SK-N-SH (cell line): ENCODE measurements around the gene PLEKHM2. TPM values are rescaled to one million over a fixed set of nuclear protein-coding genes. Genes with fewer than 3 reads are reported as not detected.

Experiments
- CTCF ChIA-PET: fragments of 300-600, 350-600 bp; formaldehyde crosslinking; extraction: SDS; loops from one replicate; lab custom pipeline; 2021; lab: Yijun Ruan, JAX
- POLR2A ChIA-PET: fragments of 350-600 bp; sonication (Branson Sonifier 250); formaldehyde crosslinking; extraction: SDS; loops from one replicate; lab custom pipeline; 2020; ENCODE audit warnings: antibody characterized with exemption, inconsistent platforms; lab: Yijun Ruan, JAX
- DNase-seq: peaks from one replicate; pipeline ENCODE4 v3.0.0; 2012
- H2AFZ ChIP-seq: fragments of 200-600 bp; sonication (generic); 2 replicates; pipeline ENCODE4 v1.8.1; 2016; ENCODE audit warnings: antibody characterized with exemption, mild to moderate bottlenecking, low read depth
- H3F3A ChIP-seq: fragments of 200-600 bp; sonication (generic); replicated peaks from 2 replicates; pipeline ENCODE3; 2016; ENCODE audit warnings: antibody characterized with exemption, mild to moderate bottlenecking; ENCODE audit not compliant: insufficient read depth
- H3K27ac ChIP-seq, 2 experiments: fragments of 200-500 bp in 1 of 2; fragments of 200-600 bp in 1 of 2; sonication (Bioruptor generic) in 1 of 2; sonication (generic), shearing (Covaris generic) in 1 of 2; 2 replicates each; pipeline versions ENCODE4 v1.5.1 to v1.6.1; 2014 to 2016; ENCODE audit warnings: low read depth in 2 of 2, inconsistent platforms in 1 of 2, low read length in 1 of 2, mild to moderate bottlenecking in 1 of 2, mixed read lengths in 1 of 2
- H3K27me3 ChIP-seq: fragments of 200-600 bp; sonication (generic), shearing (Covaris generic); 2 replicates; pipeline ENCODE4 v1.6.1; 2016; ENCODE audit warnings: mixed run types; ENCODE audit not compliant: insufficient read depth
- H3K36me3 ChIP-seq, 2 experiments: fragments of 200-500 bp in 1 of 2; fragments of 200-600 bp in 1 of 2; sonication (Bioruptor generic) in 1 of 2; sonication (generic) in 1 of 2; replicated peaks in 1 of 2; 2 replicates each; pipeline versions ENCODE3 to v1.5.1; 2014 to 2016; ENCODE audit warnings: low read length in 1 of 2, mild to moderate bottlenecking in 1 of 2; ENCODE audit not compliant: insufficient read depth in 2 of 2, control insufficient read depth in 1 of 2
- H3K4me1 ChIP-seq, 2 experiments: fragments of 200-500 bp in 1 of 2; fragments of 200-600 bp in 1 of 2; sonication (Bioruptor generic) in 1 of 2; sonication (generic), shearing (Covaris generic) in 1 of 2; 2 replicates each; pipeline versions ENCODE4 v1.5.1 to v1.6.1; 2014 to 2016; ENCODE audit warnings: low read depth in 1 of 2, low read length in 1 of 2, mixed run types in 1 of 2; ENCODE audit not compliant: insufficient read depth in 2 of 2, control insufficient read depth in 1 of 2
- H3K4me2 ChIP-seq: fragments of 200-600 bp; sonication (generic), shearing (Covaris generic); 2 replicates; pipeline ENCODE4 v1.6.1; 2017; ENCODE audit warnings: mixed run types
- H3K4me3 ChIP-seq, 2 experiments: fragments of 200-500 bp in 1 of 2; fragments of 200-600 bp in 1 of 2; sonication (Bioruptor generic) in 1 of 2; sonication (generic), shearing (Covaris generic) in 1 of 2; 2 replicates each; pipeline versions ENCODE4 v1.5.1 to v1.8.1; 2014 to 2016; ENCODE audit warnings: low read depth in 2 of 2, inconsistent platforms in 1 of 2, low read length in 1 of 2, mild to moderate bottlenecking in 1 of 2, mixed read lengths in 1 of 2, moderate library complexity in 1 of 2
- H3K79me2 ChIP-seq: fragments of 200-600 bp; sonication (generic); 2 replicates; pipeline ENCODE4 v1.8.1; 2017; ENCODE audit warnings: mild to moderate bottlenecking; ENCODE audit not compliant: insufficient read depth
- H3K9ac ChIP-seq: fragments of 200-600 bp; sonication (generic); 2 replicates; pipeline ENCODE4 v1.6.1; 2017; ENCODE audit warnings: mixed run types
- H3K9me2 ChIP-seq: fragments of 200-600 bp; sonication (generic); 2 replicates; pipeline ENCODE4 v1.6.1; 2017; ENCODE audit warnings: mixed run types
- H3K9me3 ChIP-seq: fragments of 200-600 bp; sonication (generic); 2 replicates; pipeline ENCODE4 v1.6.1; 2017; ENCODE audit warnings: mixed run types, mild to moderate bottlenecking, moderate library complexity
- H4K20me1 ChIP-seq: fragments of 200-600 bp; sonication (generic); 2 replicates; pipeline ENCODE4 v1.6.1; 2017; ENCODE audit warnings: mild to moderate bottlenecking, mixed run types; ENCODE audit not compliant: insufficient read depth
- CHD2 ChIP-seq: fragments of 150-350 bp; IDR thresholded peaks from 2 replicates; pipeline ENCODE4 v1.6.1; 2018; ENCODE audit warnings: low read length; ENCODE audit not compliant: partially characterized antibody
- ELF1 ChIP-seq: IDR thresholded peaks from 2 replicates; pipeline ENCODE4 v1.4.0; 2012
- EP300 ChIP-seq, 2 experiments: IDR thresholded peaks; 2 replicates each; pipeline versions ENCODE4 v1.4.0 to v1.6.1; 2012; ENCODE audit warnings: borderline replicate concordance in 1 of 2, low read depth in 1 of 2, low read length in 1 of 2
- EZH2phosphoT487 ChIP-seq: fragments of 200-600 bp; sonication (generic); IDR thresholded peaks from 2 replicates; pipeline ENCODE4 v1.6.1; 2017; ENCODE audit warnings: low read depth, mixed run types, mild to moderate bottlenecking, antibody characterized with exemption, moderate library complexity, borderline replicate concordance
- FOSL2 ChIP-seq: IDR thresholded peaks from 2 replicates; pipeline ENCODE4 v1.4.0; 2012; ENCODE audit warnings: low read depth, mild to moderate bottlenecking, moderate library complexity, borderline replicate concordance
- FOXM1 ChIP-seq: IDR thresholded peaks from 2 replicates; pipeline ENCODE4 v1.4.0; 2012; ENCODE audit warnings: low read depth, mild to moderate bottlenecking
- GABPA ChIP-seq: IDR thresholded peaks from 2 replicates; pipeline ENCODE4 v1.4.0; 2012; ENCODE audit warnings: low read depth, mild to moderate bottlenecking
- GATA2 ChIP-seq: sonication (generic); formaldehyde crosslinking; IDR thresholded peaks from 2 replicates; pipeline ENCODE4 v1.5.0; 2020; ENCODE audit warnings: mild to moderate bottlenecking, missing genetic modification reagents
- MEF2A ChIP-seq: IDR thresholded peaks from 2 replicates; pipeline ENCODE4 v1.4.0; 2012; ENCODE audit warnings: low read depth, borderline replicate concordance
- NFIC ChIP-seq: IDR thresholded peaks from 2 replicates; pipeline ENCODE4 v1.4.0; 2012; ENCODE audit warnings: borderline replicate concordance
- RAD21 ChIP-seq: IDR thresholded peaks from 2 replicates; pipeline ENCODE4 v1.6.1; 2012; ENCODE audit warnings: mild to moderate bottlenecking, low read length
- RCOR1 ChIP-seq: fragments of 150-350 bp; IDR thresholded peaks from 2 replicates; pipeline ENCODE4 v1.6.1; 2017; ENCODE audit warnings: antibody characterized with exemption, low read length
- RFX5 ChIP-seq: IDR thresholded peaks from 2 replicates; pipeline ENCODE4 v1.6.1; 2012; ENCODE audit warnings: mild to moderate bottlenecking, improper control_type of control experiment, low read length
- RXRA ChIP-seq: IDR thresholded peaks from 2 replicates; pipeline ENCODE4 v1.4.0; 2012; ENCODE audit warnings: low read depth, mild to moderate bottlenecking, borderline replicate concordance
- SIN3A ChIP-seq: IDR thresholded peaks from 2 replicates; pipeline ENCODE4 v1.6.1; 2012; ENCODE audit warnings: low read depth, mild to moderate bottlenecking, low read length, moderate library complexity, borderline replicate concordance
- TAF1 ChIP-seq: IDR thresholded peaks from 2 replicates; pipeline ENCODE4 v1.6.1; 2012; ENCODE audit warnings: low read depth, mild to moderate bottlenecking, low read length, moderate library complexity, borderline replicate concordance
- TCF12 ChIP-seq: IDR thresholded peaks from 2 replicates; pipeline ENCODE4 v1.4.0; 2012
- WGBS: methylation state at CpG from one replicate; pipeline ENCODE4 v1.1.6; 2017; ENCODE audit warnings: low lambda C conversion rate; 5-methylcytosine and 5-hydroxymethylcytosine counted together
- polyA plus RNA-seq, 3 experiments: library from polyadenylated mRNA; depleted of rRNA; stranded (reverse); fragments of >200 nt; gene quantifications; 2 replicates each; pipeline ENCODE4 v1.2.3, GENCODE V29; 2012
- TF ChIP-seq, protein P1 (sequence below): IDR thresholded peaks from 2 replicates; pipeline ENCODE4 v1.4.0; 2012; ENCODE audit warnings: low read depth, borderline replicate concordance
- TF ChIP-seq, protein P2 (sequence below): fragments of 150-350 bp; IDR thresholded peaks from 2 replicates; pipeline ENCODE4 v1.6.1; 2017; ENCODE audit warnings: antibody characterized with exemption, low read length, low read depth, borderline replicate concordance
- TF ChIP-seq, protein P3 (sequence below): IDR thresholded peaks from 2 replicates; pipeline ENCODE4; 2012

The PLEKHM2 gene
- polyA plus RNA-seq, 1 of the 3 experiments (the other 2 are of a cell fraction) = 38.9 TPM

DNA sequence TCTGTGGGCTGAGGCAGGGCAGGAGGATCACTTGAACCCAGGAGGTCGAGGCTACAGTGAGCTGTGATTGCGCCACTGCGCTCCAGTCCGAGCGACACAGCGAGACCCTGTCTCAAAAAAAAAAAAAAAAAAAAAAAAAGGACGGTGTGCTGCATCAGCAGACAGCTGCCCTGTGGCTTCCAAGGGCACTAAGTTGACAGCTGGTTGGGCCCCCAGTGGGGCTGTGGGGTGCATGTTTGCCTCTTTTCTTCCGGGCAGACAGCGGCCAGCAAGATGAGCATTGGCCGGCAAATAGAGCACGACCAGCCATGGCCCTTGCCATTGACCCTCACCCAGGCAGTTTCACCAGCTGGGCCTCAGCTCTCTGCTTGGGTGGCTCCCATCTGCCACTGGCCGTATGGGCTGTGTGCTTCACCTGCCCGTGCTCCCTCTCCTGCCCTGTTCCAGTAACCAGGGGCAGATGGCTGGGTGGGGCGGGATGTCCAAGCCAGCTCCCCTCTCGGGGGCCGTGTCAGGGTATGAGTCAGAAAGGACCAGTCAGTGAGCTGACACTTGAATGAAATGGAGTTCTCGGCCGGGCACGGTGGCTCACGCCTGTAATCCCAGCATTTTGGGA is 39.6 kb downstream of the PLEKHM2 start:
- H3K27me3 ChIP-seq = no peaks in the 10 kb centered on the region
- CTCF ChIA-PET = interaction anchor here (1.1 to 1.2 kb wide), 3 partner anchors 12 to 68 kb away, joined by 3 to 4 read pairs (median 3); no protein-coding TSS in a partner anchor
- TF ChIP-seq RCOR1 (no peak), TAF1 (no peak), EP300 (IDR thresholded peaks at IDR 0.05; ENCODE audit: borderline replicate concordance in 1 of 2, low read depth in 1 of 2, low read length in 1 of 2) (no peak), TCF12 (no peak), SIN3A (no peak), GATA2 (CRISPR knock-in tag) (no peak), RAD21 (no peak), RFX5 (no peak)
- TF ChIP-seq, protein P1, sequence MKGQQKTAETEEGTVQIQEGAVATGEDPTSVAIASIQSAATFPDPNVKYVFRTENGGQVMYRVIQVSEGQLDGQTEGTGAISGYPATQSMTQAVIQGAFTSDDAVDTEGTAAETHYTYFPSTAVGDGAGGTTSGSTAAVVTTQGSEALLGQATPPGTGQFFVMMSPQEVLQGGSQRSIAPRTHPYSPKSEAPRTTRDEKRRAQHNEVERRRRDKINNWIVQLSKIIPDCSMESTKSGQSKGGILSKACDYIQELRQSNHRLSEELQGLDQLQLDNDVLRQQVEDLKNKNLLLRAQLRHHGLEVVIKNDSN = no peak
- TF ChIP-seq, protein P2, sequence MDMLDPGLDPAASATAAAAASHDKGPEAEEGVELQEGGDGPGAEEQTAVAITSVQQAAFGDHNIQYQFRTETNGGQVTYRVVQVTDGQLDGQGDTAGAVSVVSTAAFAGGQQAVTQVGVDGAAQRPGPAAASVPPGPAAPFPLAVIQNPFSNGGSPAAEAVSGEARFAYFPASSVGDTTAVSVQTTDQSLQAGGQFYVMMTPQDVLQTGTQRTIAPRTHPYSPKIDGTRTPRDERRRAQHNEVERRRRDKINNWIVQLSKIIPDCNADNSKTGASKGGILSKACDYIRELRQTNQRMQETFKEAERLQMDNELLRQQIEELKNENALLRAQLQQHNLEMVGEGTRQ = no peak
- no peaks in the 10 kb centered on the region for H3F3A ChIP-seq
- no peak overlapping the region for H3K4me2 ChIP-seq
- H3K27ac ChIP-seq = no peak overlapping the region
- H4K20me1 ChIP-seq = no peaks in the 10 kb centered on the region
- H3K9me2 ChIP-seq = no peaks in the 10 kb centered on the region
- WGBS = 95% methylated on average over 11 of the region's 20 CpGs
- H3K4me3 ChIP-seq = no peak overlapping the region
- no peaks in the 10 kb centered on the region for H3K79me2 ChIP-seq
- POLR2A ChIA-PET = interaction anchor here (0.7 to 1.2 kb wide), 2 partner anchors 15 to 121 kb away, joined by 3 read pairs; no protein-coding TSS in a partner anchor
- H3K9ac ChIP-seq = no peak overlapping the region
- DNase-seq = no peak
- no peaks in the 10 kb centered on the region for H3K9me3 ChIP-seq
- H2AFZ ChIP-seq = no peak overlapping the region
- H3K36me3 ChIP-seq = peaks cover 0 to 72% of the 10 kb centered on the region in 2 experiments
- H3K4me1 ChIP-seq = no peaks in the 10 kb centered on the region

DNA sequence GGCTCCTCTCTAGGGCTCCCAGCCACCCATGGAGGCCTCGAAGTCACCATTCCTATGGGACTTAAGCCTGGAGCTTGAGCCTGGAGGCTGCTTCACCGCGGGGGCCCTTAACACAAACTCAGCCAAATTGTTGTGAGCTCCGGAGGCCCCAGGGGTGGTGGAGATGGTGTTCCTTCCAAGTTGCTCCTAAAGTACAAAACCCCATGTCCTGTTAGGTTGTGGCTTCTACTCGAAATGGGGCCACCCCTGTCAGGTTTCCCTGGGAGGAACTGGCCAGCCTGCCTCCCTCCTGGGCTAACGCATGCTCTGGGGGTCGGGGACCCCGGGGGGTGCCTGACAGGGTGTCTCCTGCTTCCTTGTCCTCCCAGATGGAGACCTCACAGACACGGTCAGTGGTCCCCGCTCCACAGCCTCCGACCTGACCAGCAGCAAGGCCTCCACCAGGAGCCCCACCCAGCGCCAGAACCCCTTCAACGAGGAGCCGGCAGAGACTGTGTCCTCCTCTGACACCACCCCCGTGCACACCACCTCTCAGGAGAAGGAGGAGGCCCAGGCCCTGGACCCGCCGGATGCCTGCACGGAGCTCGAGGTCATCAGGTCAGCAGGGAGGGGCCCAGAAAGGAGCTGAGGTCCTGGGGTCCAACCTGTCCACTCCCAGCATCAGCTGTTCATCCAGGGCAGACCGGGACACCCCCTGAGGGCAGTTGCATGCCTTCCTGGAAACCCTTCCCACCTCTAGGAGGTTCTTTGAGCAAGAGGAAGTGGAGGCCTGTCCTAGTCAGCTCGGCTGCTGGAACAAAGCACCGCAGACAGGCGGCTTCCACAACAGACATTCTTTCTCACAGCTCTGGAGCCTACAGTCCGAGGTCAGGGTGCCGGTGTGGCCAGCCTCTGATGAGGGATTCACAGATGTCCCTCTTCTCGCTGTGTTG is 41.1 kb downstream of the PLEKHM2 start:
- WGBS = 100% methylated on average over 4 of the region's 26 CpGs
- peaks cover 0 to 74% of the 10 kb centered on the region in 2 experiments for H3K36me3 ChIP-seq
- no peak for DNase-seq
- no peaks in the 10 kb centered on the region for H3K9me2 ChIP-seq
- TF ChIP-seq TCF12 (no peak), GABPA (no peak), FOXM1 (no peak), CHD2 (no peak), MEF2A (no peak), ELF1 (no peak), EZH2phosphoT487 (no peak), NFIC (no peak), TAF1 (no peak), GATA2 (CRISPR knock-in tag) (no peak), RXRA (no peak), FOSL2 (no peak)
- TF ChIP-seq, protein P3, sequence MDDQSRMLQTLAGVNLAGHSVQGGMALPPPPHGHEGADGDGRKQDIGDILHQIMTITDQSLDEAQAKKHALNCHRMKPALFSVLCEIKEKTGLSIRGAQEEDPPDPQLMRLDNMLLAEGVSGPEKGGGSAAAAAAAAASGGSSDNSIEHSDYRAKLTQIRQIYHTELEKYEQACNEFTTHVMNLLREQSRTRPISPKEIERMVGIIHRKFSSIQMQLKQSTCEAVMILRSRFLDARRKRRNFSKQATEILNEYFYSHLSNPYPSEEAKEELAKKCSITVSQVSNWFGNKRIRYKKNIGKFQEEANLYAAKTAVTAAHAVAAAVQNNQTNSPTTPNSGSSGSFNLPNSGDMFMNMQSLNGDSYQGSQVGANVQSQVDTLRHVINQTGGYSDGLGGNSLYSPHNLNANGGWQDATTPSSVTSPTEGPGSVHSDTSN = no peak
- TF ChIP-seq, all 33 proteins: peak for 0
- H3K4me1 ChIP-seq = no peaks in the 10 kb centered on the region
- no peak overlapping the region for H3K27ac ChIP-seq
- H3K9me3 ChIP-seq = no peaks in the 10 kb centered on the region
- H3K4me3 ChIP-seq = no peak overlapping the region
- H3K27me3 ChIP-seq = no peaks in the 10 kb centered on the region
- no peaks in the 10 kb centered on the region for H3K79me2 ChIP-seq
- ChIA-PET POLR2A (no interaction called here), CTCF (no interaction called here)
- H3F3A ChIP-seq = no peaks in the 10 kb centered on the region
- H3K4me2 ChIP-seq = no peak overlapping the region
- H2AFZ ChIP-seq = no peak overlapping the region
- no peak overlapping the region for H3K9ac ChIP-seq
- H4K20me1 ChIP-seq = no peaks in the 10 kb centered on the region
